HCT116 (cell line): ENCODE measurements around the gene NR6A1. TPM values are rescaled to one million over a fixed set of nuclear protein-coding genes. Genes with fewer than 3 reads are reported as not detected.

Experiments
- ATAC-seq: fragments of 200-7000 bp; cut with Tn5 transposase; 2 replicates; pipeline ENCODE4 v1.9.1; 2020; ENCODE audit warnings: mild to moderate bottlenecking, moderate library complexity
- BruUV-seq: library from RNA; stranded (reverse); fragments of 400-500 nt; replicated peaks from 2 replicates; lab custom pipeline; 2021; lab: Mats Ljungman, UMichigan
- CTCF ChIA-PET: fragments of 300-600 bp; sonication (Branson Sonifier 250); formaldehyde crosslinking; loops from one replicate; lab custom pipeline; 2021; ENCODE audit warnings: antibody characterized with exemption; lab: Charles Lee
- POLR2A ChIA-PET: fragments of 300-600, 350-600 bp; sonication (Branson Sonifier 250); formaldehyde crosslinking; loops from one replicate; lab custom pipeline; 2021; ENCODE audit warnings: antibody characterized with exemption; lab: Charles Lee
- RAD21 ChIA-PET, 2 experiments: fragments of 300-600 bp; sonication (Branson Sonifier 250); formaldehyde crosslinking; loops; one replicate each; lab custom pipeline; 2023; ENCODE audit warnings: low total read pairs in 2 of 2; ENCODE audit not compliant: uncharacterized antibody in 2 of 2, unreplicated experiment in 2 of 2, low non-redundant PET in 1 of 2; lab: Charles Lee
- DNase-seq: peaks from one replicate; pipeline ENCODE4 v3.0.0-alpha.2; 2010; ENCODE audit warnings: low read depth, low spot score
- H2AFZ ChIP-seq: fragments of 200-600 bp; shearing (Covaris generic), sonication (generic); 2 replicates; pipeline ENCODE4 v1.6.1; 2017; ENCODE audit warnings: low read depth, mixed run types, mixed read lengths, antibody characterized with exemption, low read length; ENCODE audit not compliant: poor library complexity, severe bottlenecking
- H3K27ac ChIP-seq: 2 replicates; pipeline ENCODE4 v1.5.1; 2012; ENCODE audit warnings: low read depth, low read length
- H3K27me3 ChIP-seq: fragments of 200-600 bp; sonication (generic); 2 replicates; pipeline ENCODE4 v1.6.1; 2016; ENCODE audit warnings: mixed run types, low read length, mixed read lengths; ENCODE audit not compliant: insufficient read depth
- H3K36me3 ChIP-seq, 2 experiments: fragments of 200-500 bp in 1 of 2; fragments of 200-600 bp in 1 of 2; sonication (Bioruptor generic) in 1 of 2; sonication (generic) in 1 of 2; 2 replicates each; pipeline versions ENCODE4 v1.5.1 to v1.6.1; 2014 to 2016; ENCODE audit warnings: low read length in 2 of 2, inconsistent platforms in 1 of 2, mixed read lengths in 1 of 2, mixed run types in 1 of 2; ENCODE audit not compliant: insufficient read depth in 2 of 2, control insufficient read depth in 1 of 2
- H3K4me1 ChIP-seq, 2 experiments: fragments of 200-600 bp in 1 of 2; sonication (generic) in 1 of 2; 2 replicates each; pipeline versions ENCODE4 v1.5.1 to v1.6.1; 2012 to 2017; ENCODE audit warnings: low read length in 2 of 2, inconsistent platforms in 1 of 2, mild to moderate bottlenecking in 1 of 2, mixed read lengths in 1 of 2, mixed run types in 1 of 2, moderate library complexity in 1 of 2; ENCODE audit not compliant: insufficient read depth in 2 of 2, control insufficient read depth in 1 of 2
- H3K4me2 ChIP-seq: fragments of 200-600 bp; sonication (generic); 2 replicates; pipeline ENCODE4 v1.6.1; 2017; ENCODE audit warnings: mixed run types, low read length, mixed read lengths
- H3K4me3 ChIP-seq, 2 experiments: fragments of 200-600 bp in 1 of 2; sonication (generic) in 1 of 2; replicated peaks in 1 of 2; 2 replicates each; pipeline ENCODE4 v1.5.1; 2011 to 2016; ENCODE audit warnings: low read length in 2 of 2, control low read depth in 1 of 2, low read depth in 1 of 2, mild to moderate bottlenecking in 1 of 2, mixed read lengths in 1 of 2, mixed run types in 1 of 2
- H3K79me2 ChIP-seq: fragments of 200-600 bp; sonication (generic); 2 replicates; pipeline ENCODE4 v1.6.1; 2017; ENCODE audit warnings: mild to moderate bottlenecking, mixed run types, low read length, moderate library complexity, mixed read lengths; ENCODE audit not compliant: insufficient read depth
- H3K9ac ChIP-seq: fragments of 200-600 bp; sonication (generic); 2 replicates; pipeline ENCODE4 v1.6.1; 2016; ENCODE audit warnings: low read length, mixed read lengths
- H3K9me2 ChIP-seq: fragments of 200-600 bp; sonication (generic), shearing (Covaris generic); 2 replicates; pipeline ENCODE4 v1.6.1; 2017; ENCODE audit warnings: mixed run types, mild to moderate bottlenecking, moderate library complexity; ENCODE audit not compliant: insufficient read depth
- H3K9me3 ChIP-seq, 2 experiments: fragments of 200-500 bp in 1 of 2; fragments of 200-600 bp in 1 of 2; sonication (Bioruptor generic) in 1 of 2; sonication (generic) in 1 of 2; 2 replicates each; pipeline ENCODE4 v1.6.1; 2014 to 2017; ENCODE audit warnings: low read length in 2 of 2, mixed read lengths in 2 of 2, inconsistent platforms in 1 of 2, low read depth in 1 of 2, mild to moderate bottlenecking in 1 of 2, mixed run types in 1 of 2, moderate library complexity in 1 of 2; ENCODE audit not compliant: control insufficient read depth in 1 of 2, insufficient read depth in 1 of 2
- H4K20me1 ChIP-seq: fragments of 200-600 bp; sonication (generic), shearing (Covaris generic); 2 replicates; pipeline ENCODE4 v1.6.1; 2017; ENCODE audit warnings: mixed run types, mild to moderate bottlenecking, moderate library complexity; ENCODE audit not compliant: insufficient read depth
- ATF3 ChIP-seq: IDR thresholded peaks from 2 replicates; pipeline ENCODE4 v1.6.1; 2012
- CBX3 ChIP-seq: IDR thresholded peaks from 2 replicates; pipeline ENCODE4 v1.6.1; 2012; ENCODE audit warnings: low read depth
- CEBPB ChIP-seq: IDR thresholded peaks from 2 replicates; pipeline ENCODE4 v1.6.1; 2012; ENCODE audit warnings: low read depth
- CTCF ChIP-seq, 3 experiments: fragments of 200-600 bp in 1 of 3; sonication (generic) in 1 of 3; IDR thresholded peaks in 2 of 3; conservative IDR thresholded peaks in 1 of 3; 2 replicates each; pipeline ENCODE4 v1.5.1; 2012 to 2017; ENCODE audit warnings: low read depth in 2 of 3, low read length in 2 of 3, antibody characterized with exemption in 1 of 3, borderline replicate concordance in 1 of 3, control low read depth in 1 of 3, mild to moderate bottlenecking in 1 of 3, mixed read lengths in 1 of 3, mixed run types in 1 of 3, moderate library complexity in 1 of 3; ENCODE audit not compliant: insufficient read depth in 1 of 3
- EGR1 ChIP-seq: IDR thresholded peaks from 2 replicates; pipeline ENCODE4 v1.6.1; 2012; ENCODE audit warnings: low read depth
- EZH2phosphoT487 ChIP-seq: fragments of 200-600 bp; IDR thresholded peaks from 2 replicates; pipeline ENCODE4 v1.6.1; 2018; ENCODE audit warnings: antibody characterized with exemption, borderline replicate concordance
- JUND ChIP-seq: IDR thresholded peaks from 2 replicates; pipeline ENCODE4 v1.6.1; 2012
- MAX ChIP-seq: IDR thresholded peaks from 2 replicates; pipeline ENCODE4 v1.6.1; 2012
- POLR2AphosphoS5 ChIP-seq: IDR thresholded peaks from 2 replicates; pipeline ENCODE4 v1.6.1; 2011; ENCODE audit warnings: mild to moderate bottlenecking, low read depth, low read length, moderate library complexity
- RAD21 ChIP-seq: IDR thresholded peaks from 2 replicates; pipeline ENCODE4 v1.6.1; 2012; ENCODE audit warnings: low read depth, mild to moderate bottlenecking
- SIN3A ChIP-seq: IDR thresholded peaks from 2 replicates; pipeline ENCODE4 v1.6.1; 2012; ENCODE audit warnings: low read depth
- SRF ChIP-seq: IDR thresholded peaks from 2 replicates; pipeline ENCODE4 v1.6.1; 2012; ENCODE audit warnings: low read depth
- ZBTB33 ChIP-seq: IDR thresholded peaks from 2 replicates; pipeline ENCODE4 v1.6.1; 2011; ENCODE audit warnings: mild to moderate bottlenecking, low read length, moderate library complexity; ENCODE audit not compliant: insufficient replicate concordance; ENCODE audit errors: extremely low read depth
- ZFX ChIP-seq: fragments of 450-650 bp; IDR thresholded peaks from 2 replicates; pipeline ENCODE4 v1.6.1; 2017
- ZNF274 ChIP-seq: fragments of 200-500 bp; sonication (Bioruptor generic); IDR thresholded peaks from 2 replicates; pipeline ENCODE4 v1.6.1; 2014; ENCODE audit warnings: mild to moderate bottlenecking, low read depth, low read length, inconsistent platforms
- intact Hi-C: fragments of 100-400 bp; cut with micrococcal nuclease; formaldehyde crosslinking; loops from 2 replicates; pipeline ENCODE4 v1.10.0; 2022
- total RNA-seq: library from RNA; stranded (reverse); gene quantifications from one replicate; pipeline ENCODE4 v1.2.1, GENCODE V29; 2021; ENCODE audit not compliant: unreplicated experiment

The NR6A1 gene
- total RNA-seq, 1 experiment from 2014 or later: 9.9 TPM

- no peaks in the 10 kb centered on the region for H4K20me1 ChIP-seq
- H3K79me2 ChIP-seq: peaks cover 26% of the 10 kb centered on the region
Measured at GRCh38 chr9:124567362-124567761, 203.7 kb downstream of the NR6A1 start.

GRCh38 chr9:124562328-124562727 lies 208.8 kb downstream of the NR6A1 start:
- no TSS peak for BruUV-seq
- ATAC-seq: no peak
- RAD21 ChIA-PET: no interaction called here
- TF ChIP-seq CBX3: no peak
- no peak for TF ChIP-seq ATF3
- no peak for TF ChIP-seq ZNF274
- no peak for TF ChIP-seq POLR2AphosphoS5
- no peak for TF ChIP-seq RAD21
- TF ChIP-seq CTCF (IDR thresholded peaks at IDR 0.05 in 2 of 3, conservative IDR thresholded peaks at IDR 0.05 in 1 of 3; ENCODE audit: borderline replicate concordance in 1 of 3, insufficient read depth in 1 of 3, low read depth in 2 of 3, low read length in 2 of 3): no peak
- TF ChIP-seq EZH2phosphoT487: no peak
- TF ChIP-seq SIN3A: no peak
- no peak for TF ChIP-seq CEBPB
- TF ChIP-seq MAX: no peak
- no peak for TF ChIP-seq EGR1
- TF ChIP-seq JUND: no peak
- TF ChIP-seq ZBTB33: no peak
- no peak for TF ChIP-seq SRF
- POLR2A ChIA-PET: no interaction called here
- intact Hi-C loops: no loop called here
- Histone ChIP-seq H3K9me3 (no peaks in the 10 kb centered on the region), H3K9me2 (no peaks in the 10 kb centered on the region), H3K27ac (no peak overlapping the region), H3K4me1 (peaks cover 3 to 9% of the 10 kb centered on the region in 2 experiments; a peak in 3 of 4 replicates), H3K27me3 (no peaks in the 10 kb centered on the region), H4K20me1 (no peaks in the 10 kb centered on the region), H2AFZ (no peak overlapping the region), H3K36me3 (no peaks in the 10 kb centered on the region), H3K4me2 (no peak overlapping the region), H3K9ac (no peak overlapping the region), H3K4me3 (no peak overlapping the region), H3K79me2 (peaks cover 21% of the 10 kb centered on the region)
- no peak for DNase-seq
- CTCF ChIA-PET: interaction anchor here (0.7 to 2.1 kb wide), 4 partner anchors 10 to 55 kb away, joined by 3 to 7 read pairs (median 5); no protein-coding TSS in a partner anchor

More at GRCh38 chr9:124567362-124567761, 203.7 kb downstream of the NR6A1 start:
- Histone ChIP-seq H3K27ac (no peak overlapping the region), H3K36me3 (no peaks in the 10 kb centered on the region), H3K9me2 (no peaks in the 10 kb centered on the region), H3K4me3 (no peak overlapping the region), H3K9ac (no peak overlapping the region), H3K27me3 (no peaks in the 10 kb centered on the region), H3K9me3 (no peaks in the 10 kb centered on the region), H3K4me2 (no peak overlapping the region), H3K4me1 (peaks cover 38 to 55% of the 10 kb centered on the region in 2 experiments), H2AFZ (no peak overlapping the region)
- ATAC-seq (no peak), DNase-seq (no peak)
- POLR2A ChIA-PET: no interaction called here
- TF ChIP-seq JUND (no peak), ZFX (no peak), ZNF274 (no peak)
- intact Hi-C loops: no loop called here
- no TSS peak for BruUV-seq
- RAD21 ChIA-PET: no interaction called here
- CTCF ChIA-PET: interaction anchor here (1.1 kb wide), 1 partner anchor 8 kb away, joined by 3 read pairs; no protein-coding TSS in a partner anchor
